ENCODE measurements around the gene FBXO8.
"Not testable (repeated sequence)": the region's sequence is repeated elsewhere in the genome, so short reads cannot be mapped to it uniquely, and the experiment has no call there.

- TF ChIP-seq CTCF (conservative IDR thresholded peaks at IDR 0.05; ENCODE audit: low read length); EZH2phosphoT487 (IDR thresholded peaks at IDR 0.05; ENCODE audit: borderline replicate concordance, low read depth, low read length): not testable (repeated sequence)
Measured at GRCh38 chr4:174261432-174261831, 22.0 kb downstream of the FBXO8 start.

Measured in OCI-LY7 (cell line).